Keratinocyte (primary cell): ENCODE data around the gene SEC11C. TPM values are rescaled to one million over a fixed set of nuclear protein-coding genes. Genes with fewer than 3 reads are reported as not detected.

Experiments used
- DNase-seq: peaks from one replicate; pipeline ENCODE4 v3.0.0-alpha.2; 2011; ENCODE audit warnings: low read depth, missing footprints, low spot score
- FAIRE-seq: peaks from 2 replicates; lab custom pipeline; 2011; peaks lifted over from hg19 to GRCh38; lab: Jason Lieb, UNC
- H2AFZ ChIP-seq: 2 replicates; pipeline ENCODE4 v1.6.0; 2012; ENCODE audit warnings: low read length, control low read depth, inconsistent platforms; ENCODE audit not compliant: control insufficient read depth
- H3K27ac ChIP-seq: 2 replicates; pipeline ENCODE4 v1.5.1; 2011; ENCODE audit warnings: low read length; ENCODE audit not compliant: control insufficient read depth, insufficient read depth
- H3K27me3 ChIP-seq: 3 replicates; pipeline ENCODE4 v1.6.0; 2011; ENCODE audit warnings: low read length; ENCODE audit not compliant: control insufficient read depth, insufficient read depth; ENCODE audit errors: extremely low read depth
- H3K36me3 ChIP-seq, 2 experiments: 2 replicates in 1 of 2; 3 replicates in 1 of 2; pipeline ENCODE4 v1.5.1; 2011; ENCODE audit warnings: low read length in 2 of 2, mild to moderate bottlenecking in 1 of 2; ENCODE audit not compliant: control insufficient read depth in 2 of 2, insufficient read depth in 2 of 2; ENCODE audit errors: extremely low read depth in 1 of 2
- H3K4me1 ChIP-seq: 3 replicates; pipeline ENCODE4 v1.5.1; 2011; ENCODE audit warnings: low read length; ENCODE audit not compliant: control insufficient read depth, insufficient read depth; ENCODE audit errors: extremely low read depth
- H3K4me2 ChIP-seq: 3 replicates; pipeline ENCODE4 v1.6.0; 2011; ENCODE audit warnings: low read depth, low read length; ENCODE audit not compliant: control insufficient read depth, insufficient read depth; ENCODE audit errors: extremely low read depth
- H3K4me3 ChIP-seq, 3 experiments: fragments of 200-600 bp in 1 of 3; sonication (generic) in 1 of 3; 2 replicates in 2 of 3; 3 replicates in 1 of 3; pipeline ENCODE4 v1.5.1; 2011 to 2016; ENCODE audit warnings: low read length in 3 of 3, mild to moderate bottlenecking in 3 of 3, control low read depth in 2 of 3, inconsistent platforms in 1 of 3, low read depth in 1 of 3, mixed read lengths in 1 of 3, mixed run types in 1 of 3, moderate library complexity in 1 of 3; ENCODE audit not compliant: control insufficient read depth in 2 of 3, insufficient read depth in 2 of 3; ENCODE audit errors: extremely low read depth in 1 of 3
- H3K79me2 ChIP-seq: 2 replicates; pipeline ENCODE4 v1.6.0; 2012; ENCODE audit warnings: low read length; ENCODE audit not compliant: control insufficient read depth, insufficient read depth
- H3K9ac ChIP-seq: 3 replicates; pipeline ENCODE4 v1.6.0; 2011; ENCODE audit warnings: low read length; ENCODE audit not compliant: control insufficient read depth, insufficient read depth; ENCODE audit errors: extremely low read depth
- H3K9me1 ChIP-seq: 3 replicates; pipeline ENCODE4 v1.6.0; 2011; ENCODE audit warnings: low read length; ENCODE audit not compliant: control insufficient read depth, insufficient read depth; ENCODE audit errors: extremely low read depth
- H3K9me3 ChIP-seq: 2 replicates; pipeline ENCODE4 v1.5.1; 2012; ENCODE audit warnings: low read depth, low read length; ENCODE audit not compliant: control insufficient read depth
- H4K20me1 ChIP-seq: 3 replicates; pipeline ENCODE4 v1.6.0; 2011; ENCODE audit warnings: low read length; ENCODE audit not compliant: control insufficient read depth, insufficient read depth; ENCODE audit errors: extremely low read depth
- CTCF ChIP-seq, 3 experiments: IDR thresholded peaks in 1 of 3; conservative IDR thresholded peaks in 1 of 3; optimal IDR thresholded peaks in 1 of 3; 2 replicates in 2 of 3; 3 replicates in 1 of 3; pipeline versions ENCODE3 to v1.5.1; 2011; ENCODE audit warnings: low read length in 3 of 3, mild to moderate bottlenecking in 3 of 3, moderate library complexity in 2 of 3, control low read depth in 1 of 3, inconsistent platforms in 1 of 3; ENCODE audit not compliant: insufficient read depth in 2 of 3; ENCODE audit errors: extremely low read depth in 1 of 3
- EZH2 ChIP-seq: IDR thresholded peaks from one replicate; pipeline ENCODE4 v1.6.1; 2012; ENCODE audit warnings: inconsistent platforms, mild to moderate bottlenecking, low read length, moderate library complexity
- dilution Hi-C: fragments of 300-500 bp; cut with MboI; formaldehyde crosslinking; loops from one replicate; pipeline ENCODE4 v1.7.0; 2020; ENCODE audit warnings: low sequenced_read_pairs; ENCODE audit not compliant: extremely low pct_ligation_motif_present
- polyA plus RNA-seq, 5 experiments: library from polyadenylated mRNA; depleted of rRNA in 3 of 5; stranded (reverse) in 3 of 5; stranded (forward) in 1 of 5; unstranded in 1 of 5; fragments of >200 nt; gene quantifications; 1 replicate in 1 of 5; 2 replicates in 3 of 5; 3 replicates in 1 of 5; pipeline versions ENCODE4 v1.2.1 to v1.2.3, GENCODE V29; 2011 to 2012; ENCODE audit warnings: missing spikeins in 2 of 5, low read depth in 1 of 5, low replicate concordance in 1 of 5

SEC11C gene
- polyA plus RNA-seq, 1 donor (not counting 4 experiments of a cell fraction or from before 2014, with no cell fraction given) = 56.5 TPM

GRCh38 chr18:59144483-59144882 lies 4.8 kb downstream of the SEC11C start:
- Histone ChIP-seq H3K9me3 (no peaks in the 10 kb centered on the region), H3K4me1 (peaks cover 6% of the 10 kb centered on the region), H3K36me3 (no peaks in the 10 kb centered on the region), H4K20me1 (peaks cover 3% of the 10 kb centered on the region), H3K4me3 (no peak overlapping the region), H3K79me2 (peaks cover 13% of the 10 kb centered on the region), H2AFZ (no peak overlapping the region), H3K27ac (no peak overlapping the region), H3K9me1 (no peaks in the 10 kb centered on the region), H3K4me2 (no peak overlapping the region), H3K27me3 (no peaks in the 10 kb centered on the region), H3K9ac (no peak overlapping the region)
- TF ChIP-seq EZH2 (no peak), CTCF (optimal IDR thresholded peaks at IDR 0.05 in 1 of 3, IDR thresholded peaks at IDR 0.05 in 1 of 3, conservative IDR thresholded peaks at IDR 0.05 in 1 of 3; ENCODE audit: extremely low read depth in 1 of 3, insufficient read depth in 2 of 3, low read length in 3 of 3) (no peak)
- dilution Hi-C loops = no loop called here
- DNase-seq (no peak), FAIRE-seq (no peak)

GRCh38 chr18:59145055-59145454 lies 5.4 kb downstream of the SEC11C start:
- DNase-seq (no peak), FAIRE-seq (no peak)
- Histone ChIP-seq H2AFZ (no peak overlapping the region), H3K9ac (no peak overlapping the region), H3K36me3 (no peaks in the 10 kb centered on the region), H3K27me3 (no peaks in the 10 kb centered on the region), H4K20me1 (peaks cover 3% of the 10 kb centered on the region), H3K4me2 (no peak overlapping the region), H3K4me1 (peaks cover 6% of the 10 kb centered on the region), H3K9me3 (no peaks in the 10 kb centered on the region), H3K27ac (no peak overlapping the region), H3K9me1 (no peaks in the 10 kb centered on the region), H3K4me3 (no peak overlapping the region), H3K79me2 (peaks cover 12% of the 10 kb centered on the region)
- no peak for TF ChIP-seq EZH2
- no peak for TF ChIP-seq CTCF (optimal IDR thresholded peaks at IDR 0.05 in 1 of 3, IDR thresholded peaks at IDR 0.05 in 1 of 3, conservative IDR thresholded peaks at IDR 0.05 in 1 of 3; ENCODE audit: extremely low read depth in 1 of 3, insufficient read depth in 2 of 3, low read length in 3 of 3)
- dilution Hi-C loops = no loop called here
